Measurements from ENCODE around the gene ST3GAL4. TPM values are rescaled to one million over a fixed set of nuclear protein-coding genes. Genes with fewer than 3 reads are reported as not detected.

Gene ST3GAL4
- polyA plus RNA-seq, 2 of the 4 experiments (the other 2 are of a cell fraction): 11.9 to 17.5 TPM

DNA sequence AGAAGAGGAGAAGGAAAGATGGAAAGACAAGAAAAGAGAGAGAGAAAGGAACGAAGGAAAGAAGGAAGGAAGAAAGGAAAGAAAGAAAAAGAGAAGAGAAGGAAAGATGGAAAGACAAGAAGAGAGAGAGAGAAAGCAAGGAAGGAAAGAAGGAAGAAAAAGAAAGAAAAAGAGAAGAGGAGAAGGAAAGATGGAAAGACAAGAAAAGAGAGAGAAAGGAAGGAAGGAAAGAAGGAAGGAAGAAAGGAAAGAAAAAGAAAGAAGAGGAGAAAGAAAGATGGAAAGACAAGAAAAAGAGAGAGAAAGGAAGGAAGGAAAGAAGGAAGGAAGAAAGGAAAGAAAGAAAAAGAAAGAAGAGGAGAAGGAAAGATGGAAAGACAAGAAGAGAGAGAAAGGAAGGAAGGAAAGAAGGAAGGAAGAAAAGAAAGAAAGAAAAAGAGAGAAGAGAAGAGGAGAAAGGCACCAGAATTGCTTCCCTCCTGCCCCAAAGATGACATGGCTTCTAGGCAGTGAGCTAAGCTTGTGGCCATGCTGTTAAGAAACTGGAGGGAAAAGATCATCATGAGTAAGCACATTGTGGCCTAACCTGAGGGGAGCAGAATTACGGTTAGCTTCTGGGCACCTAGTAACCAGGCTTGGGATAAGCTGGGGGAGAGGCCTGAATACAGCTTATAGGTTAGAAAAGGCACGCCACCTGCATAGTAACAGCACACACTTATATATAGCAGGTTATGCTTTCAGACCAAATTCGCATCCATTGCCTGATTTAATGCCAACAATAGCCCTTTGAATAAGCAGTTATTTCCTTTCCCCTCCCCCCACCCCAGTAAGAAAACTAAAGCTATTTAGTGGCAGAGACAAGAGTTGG, 2.3 kb upstream of the ST3GAL4 start:
- ChIA-PET POLR2A (interaction anchor here (1.2 kb wide), 1 partner anchor 49 kb away, joined by 5 read pairs; the partner anchor contains the start of gene DCPS), CTCF (interaction anchor here (0.8 to 1.3 kb wide), 3 partner anchors 39 to 128 kb away, joined by 3 to 5 read pairs (median 3); no protein-coding TSS in a partner anchor)
- no peaks in the 10 kb centered on the region for H3K9me3 ChIP-seq
- TF ChIP-seq TFCP2L1 (CRISPR knock-in tag; IDR thresholded peaks at IDR 0.05): no peak
- TF ChIP-seq ZNF302 (CRISPR knock-in tag; IDR thresholded peaks at IDR 0.05): peak; percentile 29; the same call in 1 of the 2 replicates
- TF ChIP-seq, protein P1, sequence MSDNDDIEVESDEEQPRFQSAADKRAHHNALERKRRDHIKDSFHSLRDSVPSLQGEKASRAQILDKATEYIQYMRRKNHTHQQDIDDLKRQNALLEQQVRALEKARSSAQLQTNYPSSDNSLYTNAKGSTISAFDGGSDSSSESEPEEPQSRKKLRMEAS (IDR thresholded peaks at IDR 0.05): peak; percentile 63
- TF ChIP-seq ATOH8 (CRISPR knock-in tag; IDR thresholded peaks at IDR 0.05; ENCODE audit: low read depth): peak; percentile 66; the same call in 1 of the 2 replicates
- TF ChIP-seq MAFK (IDR thresholded peaks at IDR 0.05; ENCODE audit: partially characterized antibody): peak; percentile 89
- no peak for TF ChIP-seq RFX5 (IDR thresholded peaks at IDR 0.05)
- 0 out of 2 replicates have a peak, but pooled peaks have one; percentile 52 for TF ChIP-seq NFE2L2 (conservative IDR thresholded peaks at IDR 0.05; ENCODE audit: low read length)
- 0 out of 2 replicates have a peak, but pooled peaks have one; percentile 33 for TF ChIP-seq HOXB5 (CRISPR knock-in tag; IDR thresholded peaks at IDR 0.05)
- TF ChIP-seq, protein P2, sequence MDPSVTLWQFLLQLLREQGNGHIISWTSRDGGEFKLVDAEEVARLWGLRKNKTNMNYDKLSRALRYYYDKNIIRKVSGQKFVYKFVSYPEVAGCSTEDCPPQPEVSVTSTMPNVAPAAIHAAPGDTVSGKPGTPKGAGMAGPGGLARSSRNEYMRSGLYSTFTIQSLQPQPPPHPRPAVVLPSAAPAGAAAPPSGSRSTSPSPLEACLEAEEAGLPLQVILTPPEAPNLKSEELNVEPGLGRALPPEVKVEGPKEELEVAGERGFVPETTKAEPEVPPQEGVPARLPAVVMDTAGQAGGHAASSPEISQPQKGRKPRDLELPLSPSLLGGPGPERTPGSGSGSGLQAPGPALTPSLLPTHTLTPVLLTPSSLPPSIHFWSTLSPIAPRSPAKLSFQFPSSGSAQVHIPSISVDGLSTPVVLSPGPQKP (IDR thresholded peaks at IDR 0.05; ENCODE audit: low read depth, low read length): no peak
- TF ChIP-seq NPAS2 (CRISPR knock-in tag; IDR thresholded peaks at IDR 0.05; ENCODE audit: borderline replicate concordance): no peak
- peak; percentile 80; the same call in 1 of the 2 replicates for TF ChIP-seq E2F6 (IDR thresholded peaks at IDR 0.05; ENCODE audit: borderline replicate concordance, low read depth)
- DNase-seq (ENCODE audit: low read depth in 1 of 2, low spot score in 1 of 2): peak in 1 of 2 experiments; percentile 75
- peak overlapping the region; percentile 98 for H3K27ac ChIP-seq
- ATAC-seq: peak in 1 of 2 experiments; percentile 39; a peak in 3 of 6 replicates
- WGBS (ENCODE audit: missing lambda C conversion rate): 49% methylated on average over 4 of the region's 4 CpGs
- peak overlapping the region; percentile 94 for H3K4me2 ChIP-seq
- peaks cover 47% of the 10 kb centered on the region for H3K4me1 ChIP-seq
- no peak overlapping the region for H3K4me3 ChIP-seq
- FAIRE-seq: no peak

GRCh38 chr11:126354631-126355323, 709 bp upstream of the ST3GAL4 start:
- WGBS (ENCODE audit: missing lambda C conversion rate): 8% methylated on average over 14 of the region's 15 CpGs
- TF ChIP-seq RFX5 (IDR thresholded peaks at IDR 0.05): no peak
- no peak for TF ChIP-seq HOXA7 (CRISPR knock-in tag; IDR thresholded peaks at IDR 0.05)
- TF ChIP-seq FOXS1 (CRISPR knock-in tag; IDR thresholded peaks at IDR 0.05): no peak
- no peak for TF ChIP-seq RARB (CRISPR knock-in tag; IDR thresholded peaks at IDR 0.05)
- TF ChIP-seq BHLHE40 (IDR thresholded peaks at IDR 0.05; ENCODE audit: low read depth, low read length): no peak
- TF ChIP-seq HOXB13 (CRISPR knock-in tag; IDR thresholded peaks at IDR 0.05; ENCODE audit: low read depth): no peak
- TF ChIP-seq, protein P1 (IDR thresholded peaks at IDR 0.05): no peak; the same call in 1 of the 2 replicates
- no peak for TF ChIP-seq HEYL (CRISPR knock-in tag; IDR thresholded peaks at IDR 0.05)
- TF ChIP-seq REST (IDR thresholded peaks at IDR 0.05): no peak
- no peak for TF ChIP-seq MAZ (IDR thresholded peaks at IDR 0.05; ENCODE audit: borderline replicate concordance, low read depth, low read length)
- no peak for TF ChIP-seq KDM5A (IDR thresholded peaks at IDR 0.05)
- TF ChIP-seq GATA3 (IDR thresholded peaks at IDR 0.05; ENCODE audit: borderline replicate concordance): no peak
- no peak for TF ChIP-seq PHF8 (IDR thresholded peaks at IDR 0.05; ENCODE audit: borderline replicate concordance, low read depth)
- TF ChIP-seq NFE2L2 (conservative IDR thresholded peaks at IDR 0.05; ENCODE audit: low read length): no peak
- TF ChIP-seq SMC3 (IDR thresholded peaks at IDR 0.05): no peak
- TF ChIP-seq, protein P3, sequence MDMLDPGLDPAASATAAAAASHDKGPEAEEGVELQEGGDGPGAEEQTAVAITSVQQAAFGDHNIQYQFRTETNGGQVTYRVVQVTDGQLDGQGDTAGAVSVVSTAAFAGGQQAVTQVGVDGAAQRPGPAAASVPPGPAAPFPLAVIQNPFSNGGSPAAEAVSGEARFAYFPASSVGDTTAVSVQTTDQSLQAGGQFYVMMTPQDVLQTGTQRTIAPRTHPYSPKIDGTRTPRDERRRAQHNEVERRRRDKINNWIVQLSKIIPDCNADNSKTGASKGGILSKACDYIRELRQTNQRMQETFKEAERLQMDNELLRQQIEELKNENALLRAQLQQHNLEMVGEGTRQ (IDR thresholded peaks at IDR 0.05): no peak
- TF ChIP-seq TP53 (CRISPR knock-in tag; IDR thresholded peaks at IDR 0.05): no peak
- TF ChIP-seq ESRRA (IDR thresholded peaks at IDR 0.05; ENCODE audit: borderline replicate concordance, low read length): no peak
- CTCF ChIA-PET: interaction anchor here (0.6 to 1.3 kb wide), 3 partner anchors 44 to 126 kb away, joined by 3 to 5 read pairs (median 3); no protein-coding TSS in a partner anchor
- Histone ChIP-seq H3K4me3 (peak overlapping the region; percentile 92), H3K9me3 (no peaks in the 10 kb centered on the region), H3K4me1 (peaks cover 54% of the 10 kb centered on the region), H3K4me2 (peak overlapping the region; percentile 94), H3K27ac (peak overlapping the region; percentile 98)
- POLR2A ChIA-PET: interaction anchor here (0.6 to 1.0 kb wide), 2 partner anchors 15 to 231 kb away, joined by 3 to 5 read pairs; no protein-coding TSS in a partner anchor
- no peak for FAIRE-seq
- no peak for DNase-seq (ENCODE audit: low read depth in 1 of 2, low spot score in 1 of 2)
- peak; percentile 43 to 52 for ATAC-seq

All from A549 (cell line).